Caco-2 (cell line): ENCODE data around the gene TENM4. TPM values are rescaled to one million over a fixed set of nuclear protein-coding genes. Genes with fewer than 3 reads are reported as not detected.

ENCODE experiments used
- BruUV-seq: library from RNA; stranded (reverse); fragments of 400-500 nt; replicated peaks from 2 replicates; lab custom pipeline; 2021; lab: Mats Ljungman, UMichigan
- CTCF ChIA-PET: fragments of 300-600 bp; sonication (Branson Sonifier 250); formaldehyde crosslinking; loops from one replicate; lab custom pipeline; 2022; ENCODE audit warnings: antibody characterized with exemption; lab: Charles Lee
- POLR2A ChIA-PET: fragments of 300-600 bp; sonication (Branson Sonifier 250); formaldehyde crosslinking; loops from one replicate; lab custom pipeline; 2022; ENCODE audit warnings: antibody characterized with exemption; lab: Charles Lee
- DNase-seq, 2 experiments: peaks; one replicate each; pipeline versions ENCODE4 v3.0.0 to v3.0.0-alpha.2; 2020 to 2022
- H3K27me3 ChIP-seq: replicated peaks from 2 replicates; pipeline ENCODE4 v1.6.0; 2011; ENCODE audit warnings: low read length; ENCODE audit not compliant: control insufficient read depth, insufficient read depth
- H3K36me3 ChIP-seq: 2 replicates; pipeline ENCODE4 v1.5.1; 2011; ENCODE audit warnings: low read length; ENCODE audit not compliant: control insufficient read depth, insufficient read depth
- H3K4me1 ChIP-seq: fragments of 250-450 bp; sonication (Bioruptor Pico); 2 replicates; pipeline ENCODE4 v1.5.1; 2020; ENCODE audit warnings: mild to moderate bottlenecking
- H3K4me3 ChIP-seq: 2 replicates; pipeline ENCODE4 v1.5.1; 2011; ENCODE audit warnings: low read depth, mild to moderate bottlenecking, control low read depth, low read length
- H3K9me3 ChIP-seq: fragments of 250-450 bp; sonication (Bioruptor Pico); 2 replicates; pipeline ENCODE4 v1.5.1; 2020; ENCODE audit warnings: mild to moderate bottlenecking, moderate library complexity
- H3K27ac Mint-ChIP-seq: one replicate; pipeline ENCODE4 v1.8.0; 2022; ENCODE audit warnings: mixed read lengths; ENCODE audit not compliant: unreplicated experiment
- H3K27me3 Mint-ChIP-seq: one replicate; pipeline ENCODE4 v1.8.0; 2022; ENCODE audit warnings: mixed read lengths; ENCODE audit not compliant: insufficient read depth, unreplicated experiment
- H3K36me3 Mint-ChIP-seq: one replicate; pipeline ENCODE4 v1.8.0; 2022; ENCODE audit warnings: mild to moderate bottlenecking, mixed read lengths; ENCODE audit not compliant: insufficient read depth, unreplicated experiment
- H3K4me1 Mint-ChIP-seq: one replicate; pipeline ENCODE4 v1.8.0; 2022; ENCODE audit warnings: low read depth, mixed read lengths; ENCODE audit not compliant: unreplicated experiment
- H3K4me3 Mint-ChIP-seq: one replicate; pipeline ENCODE4 v1.8.0; 2022; ENCODE audit warnings: mild to moderate bottlenecking, moderate library complexity, mixed read lengths; ENCODE audit not compliant: unreplicated experiment
- H3K9me3 Mint-ChIP-seq: one replicate; pipeline ENCODE4 v1.8.0; 2022; ENCODE audit warnings: mixed read lengths; ENCODE audit not compliant: unreplicated experiment
- CTCF ChIP-seq, 2 experiments: fragments of 200-600 bp in 1 of 2; IDR thresholded peaks; 1 replicate in 1 of 2; 2 replicates in 1 of 2; pipeline versions ENCODE4 v1.5.1 to v1.8.0; 2011 to 2022; ENCODE audit warnings: antibody characterized with exemption in 1 of 2, control low read depth in 1 of 2, inconsistent platforms in 1 of 2, low read depth in 1 of 2, low read length in 1 of 2, mild to moderate bottlenecking in 1 of 2, moderate library complexity in 1 of 2; ENCODE audit not compliant: insufficient read depth in 1 of 2, severe bottlenecking in 1 of 2, unreplicated experiment in 1 of 2
- intact Hi-C: fragments of 100-400 bp; cut with micrococcal nuclease; formaldehyde crosslinking; loops from one replicate; pipeline ENCODE4 v1.10.0; 2022; ENCODE audit not compliant: unreplicated experiment
- microRNA-seq: library from miRNA; unstranded; fragments of <30 nt; microRNA quantifications from one replicate; pipeline ENCODE4 v1.2.0, GENCODE V29; 2022
- total RNA-seq: library from RNA; stranded (reverse); gene quantifications from 2 replicates; pipeline ENCODE4 v1.2.3, GENCODE V29; 2022

TENM4 gene
- total RNA-seq, 1 experiment from 2014 or later, result 1.1 TPM

GRCh38 chr11:78603792-78604191 lies 837.0 kb downstream of the TENM4 start:
- peaks cover 25% of the 10 kb centered on the region for H3K4me1 Mint-ChIP-seq
- intact Hi-C loops, result no loop called here
- H3K27me3 ChIP-seq, result no peaks in the 10 kb centered on the region
- no peak for DNase-seq
- no peak overlapping the region for H3K4me3 ChIP-seq
- no peak overlapping the region for H3K27ac Mint-ChIP-seq
- no peaks in the 10 kb centered on the region for H3K27me3 Mint-ChIP-seq
- no peaks in the 10 kb centered on the region for H3K36me3 ChIP-seq
- H3K9me3 ChIP-seq, result peaks cover 19% of the 10 kb centered on the region; the same call in 1 of the 2 replicates
- peaks cover 37% of the 10 kb centered on the region for H3K9me3 Mint-ChIP-seq
- no peak for TF ChIP-seq CTCF (IDR thresholded peaks at IDR 0.05; ENCODE audit: insufficient read depth in 1 of 2, low read depth in 1 of 2, low read length in 1 of 2, severe bottlenecking in 1 of 2, unreplicated experiment in 1 of 2)
- CTCF ChIA-PET, result no interaction called here
- no peaks in the 10 kb centered on the region for H3K36me3 Mint-ChIP-seq
- no TSS peak for BruUV-seq
- peaks cover 18% of the 10 kb centered on the region for H3K4me1 ChIP-seq
- no peak overlapping the region for H3K4me3 Mint-ChIP-seq
- POLR2A ChIA-PET, result no interaction called here

Small RNA genes lying within 50 kb of the gene (microRNA-seq; reads per million reads assigned to microRNA genes)
- gene MIR5579, result not detected
- gene MIR708, result 1.9 reads per million, percentile 5 among the genes with 10 or more reads in this experiment
